Motor neuron (in vitro differentiated cells): ENCODE measurements around the gene DDIT3. TPM values are rescaled to one million over a fixed set of nuclear protein-coding genes. Genes with fewer than 3 reads are reported as not detected.
A peak's percentile ranks its signal among the peaks of the same experiment; 100 is the strongest.
"Not testable (repeated sequence)": the region's sequence is repeated elsewhere in the genome, so short reads cannot be mapped to it uniquely, and the experiment has no call there.

Experiments used
- ATAC-seq, 8 experiments: fragments of 200-7000 bp; cut with Tn5 transposase; replicated peaks in 6 of 8; 2 replicates each; pipeline ENCODE4 v1.8.0; 2021; ENCODE audit warnings: mild to moderate bottlenecking in 8 of 8, moderate library complexity in 8 of 8
- H3K27ac ChIP-seq, 2 donors: fragments of 250-450 bp; sonication (Bioruptor Pico); 2 replicates each; pipeline ENCODE4 v1.9.0; 2021; ENCODE audit warnings: antibody characterized with exemption in 2 of 2, mild to moderate bottlenecking in 2 of 2, moderate library complexity in 1 of 2
- H3K4me1 ChIP-seq, 2 donors: fragments of 250-450 bp; sonication (Bioruptor Pico); replicated peaks in 1 of 2; 2 replicates each; pipeline ENCODE4 v1.6.1; 2021; ENCODE audit warnings: antibody characterized with exemption in 2 of 2, mild to moderate bottlenecking in 2 of 2, moderate library complexity in 1 of 2
- H3K4me3 ChIP-seq, 5 donors: fragments of 250-450 bp; sonication (Bioruptor Pico); 2 replicates each; pipeline ENCODE4 v1.9.0; 2021; ENCODE audit warnings: antibody characterized with exemption in 5 of 5, mild to moderate bottlenecking in 5 of 5, moderate library complexity in 4 of 5
- WGBS, 10 experiments: fragments of 450-650 bp; shearing (Covaris generic); methylation state at CpG; one replicate each; pipeline ENCODE4 v1.0.0; 2022; 5-methylcytosine and 5-hydroxymethylcytosine counted together
- in situ Hi-C, 9 experiments: fragments of 400-800 bp; cut with MboI; loops; one replicate each; pipeline ENCODE4 v1.15.0; 2021; ENCODE audit warnings: low sequenced_read_pairs in 9 of 9, low pct_unique_long_range_greater_than_20kb in 2 of 9; ENCODE audit not compliant: unreplicated experiment in 9 of 9
- total RNA-seq, 8 experiments: library from RNA; unstranded; fragments of 300-600 nt; gene quantifications; 2 replicates each; pipeline versions ENCODE4 v1.2.3 to v1.2.4, GENCODE V29; 2022

Gene DDIT3
- total RNA-seq, 8 experiments from 2014 or later, result 31.9 to 244 (median 136) TPM

DNA sequence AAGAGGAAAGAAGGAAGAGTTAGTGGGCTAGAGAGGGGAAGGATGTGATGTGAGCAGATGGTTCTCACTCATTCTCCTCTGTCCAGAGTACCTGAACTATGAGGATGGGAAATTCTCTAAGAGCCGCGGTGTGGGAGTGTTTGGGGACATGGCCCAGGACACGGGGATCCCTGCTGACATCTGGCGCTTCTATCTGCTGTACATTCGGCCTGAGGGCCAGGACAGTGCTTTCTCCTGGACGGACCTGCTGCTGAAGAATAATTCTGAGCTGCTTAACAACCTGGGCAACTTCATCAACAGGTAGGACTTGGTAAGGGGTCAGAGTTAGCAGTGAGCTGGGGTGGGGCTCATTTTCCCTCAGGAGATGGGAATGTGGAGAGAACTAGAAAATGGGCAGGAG lies 7.6 kb downstream of the DDIT3 start:
- Histone ChIP-seq H3K4me1 (peaks cover 6 to 10% of the 10 kb centered on the region in 2 donors), H3K4me3 (no peak overlapping the region), H3K27ac (no peak overlapping the region)
- ATAC-seq, result peak in 1 of 8 experiments; percentile 4
- WGBS, 10 experiments, result 86 to 100% (median 90%) methylated on average over 2 to 4 of the region's 6 CpGs; no CpG with 5 or more reads in 5 of the 10 experiments
- in situ Hi-C loops, result no loop called here

DNA sequence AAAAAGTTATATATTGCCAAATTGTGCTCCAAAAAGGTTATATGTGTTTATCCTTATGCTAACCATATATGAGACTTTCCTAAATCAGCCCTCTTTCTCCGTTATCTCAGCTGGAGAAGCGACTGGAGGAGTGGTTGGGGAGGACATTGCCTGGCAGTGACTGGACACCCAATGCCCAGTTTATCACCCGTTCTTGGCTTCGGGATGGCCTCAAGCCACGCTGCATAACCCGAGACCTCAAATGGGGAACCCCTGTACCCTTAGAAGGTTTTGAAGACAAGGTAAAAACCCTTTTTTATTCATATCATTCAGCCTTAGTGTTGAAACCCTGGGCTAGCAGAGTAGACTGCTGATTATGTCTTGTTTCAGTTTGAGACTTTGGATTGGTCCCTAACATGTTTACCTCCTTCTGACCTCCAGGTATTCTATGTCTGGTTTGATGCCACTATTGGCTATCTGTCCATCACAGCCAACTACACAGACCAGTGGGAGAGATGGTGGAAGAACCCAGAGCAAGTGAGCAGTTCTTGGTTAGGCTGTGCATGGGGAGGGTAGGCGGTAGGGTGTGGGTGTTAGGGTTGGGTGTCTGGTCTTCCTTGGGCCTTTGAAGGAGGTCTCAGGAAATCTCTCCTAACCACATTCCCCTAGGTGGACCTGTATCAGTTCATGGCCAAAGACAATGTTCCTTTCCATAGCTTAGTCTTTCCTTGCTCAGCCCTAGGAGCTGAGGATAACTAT lies 8.6 kb downstream of the DDIT3 start:
- peaks cover 0 to 4% of the 10 kb centered on the region in 2 donors for H3K4me1 ChIP-seq
- H3K4me3 ChIP-seq, result no peak overlapping the region
- 95 to 100% (median 100%) methylated on average over 1 to 6 of the region's 7 CpGs; no CpG with 5 or more reads in 1 of the 10 experiments for WGBS, 10 experiments
- H3K27ac ChIP-seq, result no peak overlapping the region
- in situ Hi-C loops, result no loop called here
- ATAC-seq, result peak in 1 of 8 experiments; percentile 3

DNA sequence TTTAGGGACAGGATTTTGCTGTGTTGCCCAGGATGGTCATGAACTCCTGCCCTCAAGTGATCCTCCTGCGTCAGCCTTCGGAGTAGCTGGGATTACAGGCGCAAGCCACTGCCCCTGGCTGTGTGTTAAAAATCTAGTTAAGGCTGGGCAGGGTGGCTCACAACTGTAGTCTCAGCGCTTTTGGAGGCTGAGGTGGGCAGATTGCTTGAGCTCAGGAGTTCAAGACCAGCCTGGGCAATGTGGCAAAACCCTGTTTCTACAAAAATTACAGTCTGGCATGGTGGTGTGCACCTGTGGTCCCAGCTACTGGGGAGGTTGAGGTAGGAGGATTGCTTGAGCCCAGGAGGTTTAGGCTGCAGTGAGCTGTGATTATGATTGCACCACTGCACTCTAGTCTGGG lies 9.2 kb downstream of the DDIT3 start:
- in situ Hi-C loops, result no loop called here

DNA sequence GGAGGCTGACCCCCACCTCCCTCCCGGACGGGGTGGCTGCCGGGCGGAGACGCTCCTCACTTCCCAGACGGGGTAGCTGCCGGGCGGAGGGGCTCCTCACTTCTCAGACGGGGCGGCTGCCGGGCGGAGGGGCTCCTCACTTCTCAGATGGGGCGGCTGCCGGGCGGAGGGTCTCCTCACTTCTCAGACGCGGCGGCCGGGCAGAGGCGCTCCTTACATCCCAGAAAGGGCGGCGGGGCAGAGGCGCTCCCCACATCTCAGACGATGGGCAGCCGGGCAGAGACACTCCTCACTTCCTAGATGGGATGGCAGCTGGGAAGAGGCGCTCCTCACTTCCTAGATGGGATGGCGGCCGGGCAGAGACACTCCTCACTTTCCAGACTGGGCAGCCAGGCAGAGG lies 12.5 kb downstream of the DDIT3 start:
- H3K4me3 ChIP-seq, H3K27ac ChIP-seq, ATAC-seq, in situ Hi-C loops, H3K4me1 ChIP-seq: not testable (repeated sequence)
- no CpG with 5 or more reads among the region's 28 CpGs for WGBS, 10 experiments

More for the DNA sequence above, 9.2 kb downstream of the DDIT3 start:
- peak in 1 of 8 experiments; percentile 4 for ATAC-seq
- 85 to 100% (median 100%) methylated on average over 1 to 3 of the region's 4 CpGs; no CpG with 5 or more reads in 6 of the 10 experiments for WGBS, 10 experiments
- Histone ChIP-seq H3K27ac (no peak overlapping the region), H3K4me1 (peaks cover 0 to 2% of the 10 kb centered on the region in 2 donors), H3K4me3 (no peak overlapping the region)

DNA sequence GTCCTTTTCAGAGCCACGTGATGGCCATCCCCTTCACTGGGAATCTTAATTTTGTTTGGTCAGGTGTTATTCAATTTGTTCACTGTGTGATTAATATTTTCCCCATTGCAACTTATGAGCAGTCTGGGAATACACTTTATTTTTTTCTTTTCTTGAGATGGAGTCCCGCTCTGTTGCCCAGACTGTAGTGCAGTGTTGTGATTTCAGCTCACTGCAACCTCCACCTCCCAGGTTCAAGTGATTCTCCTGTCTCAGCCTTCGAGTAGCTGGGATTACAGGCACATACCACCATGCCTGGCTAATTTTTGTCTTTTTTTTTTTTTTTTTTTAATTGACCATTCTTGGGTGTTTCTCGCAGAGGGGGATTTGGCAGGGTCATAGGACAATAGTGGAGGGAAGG lies 13.8 kb downstream of the DDIT3 start:
- ATAC-seq, H3K4me3 ChIP-seq, H3K4me1 ChIP-seq, in situ Hi-C loops, H3K27ac ChIP-seq: not testable (repeated sequence)
- 67 to 100% (median 95%) methylated on average over 1 to 3 of the region's 4 CpGs; no CpG with 5 or more reads in 1 of the 10 experiments for WGBS, 10 experiments

DNA sequence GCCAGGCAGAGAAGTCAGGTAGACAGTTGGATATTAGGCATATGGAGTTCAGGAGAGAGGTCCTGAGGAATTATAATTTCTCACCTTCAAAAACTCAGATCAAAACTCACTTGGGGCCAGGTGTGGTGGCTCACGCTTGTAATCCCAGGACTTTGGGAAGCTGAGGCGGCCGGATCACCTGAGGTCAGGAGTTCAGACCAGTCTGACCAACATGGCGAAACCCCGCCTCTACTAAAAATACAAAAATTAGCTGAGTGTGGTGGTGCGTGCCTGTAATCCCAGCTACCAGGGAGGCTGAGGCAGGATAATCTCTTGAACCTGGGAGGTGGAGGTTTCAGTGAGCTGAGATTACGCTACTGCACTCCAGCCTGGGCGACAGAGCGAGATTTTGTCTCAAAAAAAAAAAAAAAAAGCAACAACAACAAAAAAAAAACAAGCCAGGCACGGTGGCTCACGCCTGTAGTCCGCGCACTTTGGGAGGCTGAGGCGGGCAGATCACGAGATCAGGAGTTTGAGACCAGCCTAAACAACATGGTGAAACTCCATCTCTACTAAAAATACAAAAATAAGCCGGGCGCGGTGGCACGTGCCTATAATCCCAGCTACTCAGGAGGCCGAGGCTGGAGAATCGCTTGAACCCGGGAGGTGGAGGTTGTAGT lies 17.9 kb downstream of the DDIT3 start:
- ATAC-seq, H3K4me1 ChIP-seq, H3K27ac ChIP-seq, in situ Hi-C loops, H3K4me3 ChIP-seq: not testable (repeated sequence)
- WGBS, 10 experiments, result 93 to 100% (median 98%) methylated on average over 2 to 20 of the region's 22 CpGs; no CpG with 5 or more reads in 3 of the 10 experiments

DNA sequence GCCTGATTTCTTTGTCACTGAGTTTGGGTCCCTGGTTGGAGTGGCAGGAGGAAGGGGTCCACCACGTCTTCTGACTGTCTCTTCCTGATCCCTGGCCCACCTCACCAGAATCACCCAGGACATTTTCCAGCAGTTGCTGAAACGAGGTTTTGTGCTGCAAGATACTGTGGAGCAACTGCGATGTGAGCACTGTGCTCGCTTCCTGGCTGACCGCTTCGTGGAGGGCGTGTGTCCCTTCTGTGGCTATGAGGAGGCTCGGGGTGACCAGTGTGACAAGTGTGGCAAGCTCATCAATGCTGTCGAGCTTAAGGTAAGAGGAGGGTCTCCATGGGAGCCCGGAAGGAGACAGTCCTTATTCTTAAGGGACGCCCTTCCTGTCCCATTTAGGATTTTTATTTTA lies 20.1 kb downstream of the DDIT3 start:
- Histone ChIP-seq H3K27ac (no peak overlapping the region), H3K4me1 (no peaks in the 10 kb centered on the region), H3K4me3 (no peak overlapping the region)
- in situ Hi-C loops, result no loop called here
- WGBS, 10 experiments, result 89 to 97% (median 95%) methylated on average over 3 to 10 of the region's 11 CpGs; no CpG with 5 or more reads in 3 of the 10 experiments
- no peak for ATAC-seq

DNA sequence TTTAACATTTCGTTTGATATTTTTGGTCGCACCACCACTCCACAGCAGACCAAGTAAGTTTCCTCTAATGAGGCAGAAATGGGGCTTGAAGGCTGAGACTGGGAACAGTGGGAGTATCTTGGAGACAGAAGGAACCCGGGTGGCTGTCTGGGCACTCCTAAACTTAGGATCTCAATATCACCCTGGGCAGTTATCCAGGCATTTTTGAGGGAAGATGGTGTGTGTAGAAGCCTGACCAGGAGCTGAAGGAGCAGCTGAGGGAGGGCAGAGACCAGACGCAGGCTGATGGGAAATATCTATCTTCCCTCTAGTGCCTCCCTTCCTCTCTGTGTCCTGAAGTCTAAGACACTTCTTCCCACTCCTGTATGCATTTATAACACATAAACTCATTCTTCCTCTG lies 21.7 kb downstream of the DDIT3 start:
- no peak overlapping the region for H3K27ac ChIP-seq
- no peaks in the 10 kb centered on the region for H3K4me1 ChIP-seq
- in situ Hi-C loops, result no loop called here
- ATAC-seq, result no peak
- H3K4me3 ChIP-seq, result no peak overlapping the region
- WGBS, 10 experiments, result 80 to 100% (median 100%) methylated on average over 1 to 2 of the region's 4 CpGs; no CpG with 5 or more reads in 3 of the 10 experiments

DNA sequence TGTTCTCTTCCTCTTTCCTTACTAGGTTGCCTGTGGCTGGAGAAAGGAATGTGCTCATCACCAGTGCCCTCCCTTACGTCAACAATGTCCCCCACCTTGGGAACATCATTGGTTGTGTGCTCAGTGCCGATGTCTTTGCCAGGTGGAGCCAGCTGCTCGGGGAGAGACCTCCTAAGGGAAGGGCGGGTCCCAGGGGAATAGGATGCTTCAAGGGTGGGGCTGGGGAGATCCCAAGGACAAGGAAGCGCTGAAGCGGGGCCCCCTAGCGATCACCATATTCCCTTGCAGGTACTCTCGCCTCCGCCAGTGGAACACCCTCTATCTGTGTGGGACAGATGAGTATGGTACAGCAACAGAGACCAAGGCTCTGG lies 22.2 kb downstream of the DDIT3 start:
- Histone ChIP-seq H3K4me1 (no peaks in the 10 kb centered on the region), H3K4me3 (no peak overlapping the region), H3K27ac (no peak overlapping the region)
- peak in 2 of 8 experiments; percentile 10 to 79 for ATAC-seq
- WGBS, 10 experiments, result 80 to 100% (median 90%) methylated on average over 1 to 5 of the region's 9 CpGs; no CpG with 5 or more reads in 5 of the 10 experiments
- in situ Hi-C loops, result no loop called here

DNA sequence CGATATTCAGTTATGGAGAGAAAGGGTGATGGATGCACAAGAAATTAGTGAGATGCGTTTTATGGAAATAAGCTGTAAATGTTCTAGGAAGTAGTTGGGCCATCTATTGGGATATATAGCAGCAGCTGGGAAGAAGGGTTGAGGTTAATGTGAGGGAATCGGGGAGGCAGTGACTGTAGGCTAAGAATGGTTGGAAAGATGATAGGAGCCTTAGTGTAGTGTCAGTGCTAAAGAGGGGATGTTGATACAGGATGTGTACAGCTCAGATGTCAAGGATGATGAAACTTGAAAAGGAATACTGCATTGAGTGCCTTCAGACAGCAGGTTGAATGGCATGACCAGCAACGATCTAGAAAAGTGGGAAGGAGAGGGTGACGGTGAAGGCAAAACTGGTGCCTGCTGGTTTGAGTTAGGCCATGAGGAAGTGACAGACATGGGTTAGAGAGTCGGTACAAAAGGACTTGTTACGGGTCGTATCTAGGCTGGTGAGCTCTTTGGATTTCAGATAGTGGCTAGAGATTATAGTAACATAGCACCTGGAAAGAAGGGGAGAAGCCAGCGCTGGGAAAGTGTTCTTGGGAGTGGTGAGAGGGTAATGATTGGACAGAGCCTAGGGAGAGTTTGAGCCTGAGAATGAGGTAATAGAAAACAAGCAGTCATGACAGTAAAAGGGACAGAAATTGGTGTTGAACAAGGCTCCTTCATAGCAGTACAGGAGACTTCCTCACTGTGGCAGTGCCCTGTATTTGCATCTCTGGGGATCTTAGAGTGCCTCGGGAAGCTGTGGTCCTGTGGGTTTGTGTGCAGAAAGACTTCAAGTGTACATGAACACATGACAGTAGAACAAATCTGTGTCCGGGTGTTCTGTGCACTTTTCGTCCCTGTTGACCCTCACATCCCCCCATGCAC lies 22.8 kb downstream of the DDIT3 start:
- H3K4me3 ChIP-seq, result no peak overlapping the region
- 87 to 100% (median 94%) methylated on average over 2 to 11 of the region's 12 CpGs for WGBS, 10 experiments
- no peak overlapping the region for H3K27ac ChIP-seq
- H3K4me1 ChIP-seq, result no peaks in the 10 kb centered on the region
- no peak for ATAC-seq
- in situ Hi-C loops, result no loop called here

DNA sequence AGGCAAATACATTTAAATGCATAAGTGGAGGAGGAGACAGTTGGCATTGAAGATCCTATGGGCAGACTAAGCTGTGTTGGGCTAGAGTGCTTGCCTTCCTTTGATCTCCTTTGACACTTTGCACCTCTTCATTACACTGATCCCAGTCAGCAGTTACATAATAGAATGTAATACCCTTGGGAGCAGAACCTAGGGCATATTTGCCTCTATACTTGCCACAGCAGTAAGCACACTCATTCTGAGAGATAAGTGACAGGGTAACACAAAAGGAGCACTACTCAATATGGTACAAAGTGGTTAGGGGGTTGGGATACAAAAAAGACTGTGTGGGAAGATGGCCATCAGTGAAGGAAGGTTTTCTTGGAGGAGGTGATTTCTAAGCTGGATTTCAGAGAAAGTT lies 23.5 kb downstream of the DDIT3 start:
- no peak for ATAC-seq
- in situ Hi-C loops, result no loop called here
- Histone ChIP-seq H3K4me1 (no peaks in the 10 kb centered on the region), H3K27ac (no peak overlapping the region), H3K4me3 (no peak overlapping the region)

DNA sequence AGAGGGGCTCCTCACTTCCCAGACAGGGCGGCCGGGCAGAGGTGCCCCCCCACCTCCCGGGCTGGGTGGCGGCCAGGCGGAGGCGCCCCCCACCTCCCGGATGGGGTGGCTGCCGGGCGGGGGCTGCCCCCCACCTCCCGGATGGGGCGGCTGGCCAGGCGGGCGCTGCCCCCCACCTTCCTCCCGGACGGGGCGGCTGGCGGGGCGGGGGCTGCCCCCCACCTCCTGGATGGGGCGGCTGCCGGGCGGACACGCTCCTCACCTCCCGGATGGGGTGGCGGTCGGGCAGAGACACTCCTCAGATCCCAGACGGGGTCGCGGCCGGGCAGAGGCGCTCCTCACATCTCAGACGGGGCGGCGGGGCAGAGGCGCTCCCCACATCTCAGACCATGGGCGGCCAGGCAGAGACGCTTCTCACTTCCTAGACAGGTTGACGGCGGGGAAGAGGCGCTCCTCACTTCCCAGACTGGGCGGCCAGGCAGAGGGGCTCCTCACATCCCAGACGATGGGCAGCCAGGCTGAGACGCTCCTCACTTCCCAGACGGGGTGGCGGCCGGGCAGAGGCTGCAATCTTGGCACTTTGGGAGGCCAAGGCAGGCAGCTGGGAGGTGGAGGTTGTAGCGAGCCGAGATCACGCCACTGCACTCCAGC lies 25.1 kb downstream of the DDIT3 start:
- H3K27ac ChIP-seq, H3K4me1 ChIP-seq, H3K4me3 ChIP-seq, ATAC-seq, in situ Hi-C loops: not testable (repeated sequence)
- no CpG with 5 or more reads among the region's 48 CpGs for WGBS, 10 experiments
